Islet of Langerhans (tissue), 1 donor: ENCODE data around the gene HSBP1.

Experiments
- FAIRE-seq: peaks from one replicate; lab custom pipeline; 2011; peaks lifted over from hg19 to GRCh38; lab: Jason Lieb, UNC

The HSBP1 gene

DNA sequence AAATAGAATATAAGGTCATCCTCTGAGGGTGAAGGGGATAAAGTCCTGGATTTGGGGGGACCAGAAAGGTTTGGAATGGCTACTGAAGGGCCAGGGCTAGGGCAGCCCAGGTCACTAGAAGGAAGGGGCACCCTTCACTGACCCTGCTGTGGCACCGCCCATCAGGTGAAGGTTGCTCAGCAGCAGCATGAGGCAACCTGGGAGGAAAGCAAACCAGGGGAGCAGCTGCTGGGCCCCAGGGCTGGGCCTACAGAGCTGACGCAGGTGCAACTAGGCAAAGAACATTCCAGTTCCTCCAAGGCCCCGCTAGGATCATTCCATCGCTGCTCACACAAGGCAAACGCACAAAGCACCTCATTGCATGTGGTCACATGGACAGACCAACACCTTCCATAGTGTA, 3.4 kb upstream of the HSBP1 start:
- no peak for FAIRE-seq

GRCh38 chr16:83806036-83806435, 1.7 kb upstream of the HSBP1 start:
- no peak for FAIRE-seq

DNA sequence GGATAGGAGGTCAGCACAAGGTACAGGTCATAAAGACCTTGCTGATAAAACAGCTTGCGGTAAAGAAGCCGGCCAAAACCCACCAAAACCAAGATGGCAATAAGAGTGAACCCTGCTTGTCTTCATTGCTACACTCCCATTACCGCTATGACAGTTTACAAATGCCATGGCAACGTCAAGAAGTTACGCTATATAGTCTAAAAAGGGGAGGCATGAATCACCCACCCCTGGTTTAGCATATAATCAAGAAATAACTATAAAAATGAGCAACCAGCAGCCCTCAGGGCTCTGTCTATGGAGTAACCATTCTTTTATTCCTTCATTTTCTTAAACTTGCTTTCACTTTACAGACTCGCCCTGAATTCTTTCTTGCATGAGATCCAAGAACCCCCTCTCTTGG, 1.0 kb upstream of the HSBP1 start:
- FAIRE-seq, result no peak

DNA sequence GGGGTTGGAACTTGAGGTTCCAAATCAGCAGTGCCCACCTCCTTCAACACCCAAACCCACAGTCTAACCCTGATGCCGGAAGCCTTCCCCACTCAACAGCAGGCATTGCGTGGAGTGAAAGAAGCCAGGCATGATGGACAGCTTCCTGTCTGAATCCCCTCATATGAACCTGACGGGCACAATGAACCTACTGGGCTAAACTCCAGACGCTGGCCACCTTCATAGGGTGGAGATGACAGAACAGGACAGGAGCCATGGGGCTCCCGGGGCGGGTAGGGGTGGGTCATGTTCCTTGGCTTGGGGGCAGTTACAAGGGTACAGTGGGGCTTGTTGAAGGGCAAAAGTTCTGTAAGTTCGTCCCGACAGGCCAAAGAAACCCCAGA, 460 bp upstream of the HSBP1 start:
- FAIRE-seq, result no peak

DNA sequence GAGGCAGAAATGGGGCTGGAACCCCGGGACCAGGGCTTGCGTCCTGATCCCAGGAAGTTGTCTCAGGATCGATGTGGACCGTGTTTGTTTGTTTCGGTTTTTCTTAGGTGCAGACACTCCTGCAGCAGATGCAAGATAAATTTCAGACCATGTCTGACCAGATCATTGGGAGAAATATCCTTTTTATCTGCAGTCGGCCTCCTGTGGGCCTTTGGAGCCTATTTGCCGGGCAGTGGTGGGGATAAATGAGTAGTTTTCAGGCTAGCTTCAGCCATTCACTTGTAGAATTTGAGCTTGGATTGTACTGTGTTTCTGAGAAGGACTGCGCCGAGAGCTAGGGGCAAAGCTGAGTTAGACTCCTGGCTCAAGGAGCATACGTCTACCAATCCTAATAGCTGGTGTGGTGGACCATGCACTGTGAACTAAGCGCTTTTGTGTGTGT, 816 bp downstream of the HSBP1 start:
- FAIRE-seq, result no peak

DNA sequence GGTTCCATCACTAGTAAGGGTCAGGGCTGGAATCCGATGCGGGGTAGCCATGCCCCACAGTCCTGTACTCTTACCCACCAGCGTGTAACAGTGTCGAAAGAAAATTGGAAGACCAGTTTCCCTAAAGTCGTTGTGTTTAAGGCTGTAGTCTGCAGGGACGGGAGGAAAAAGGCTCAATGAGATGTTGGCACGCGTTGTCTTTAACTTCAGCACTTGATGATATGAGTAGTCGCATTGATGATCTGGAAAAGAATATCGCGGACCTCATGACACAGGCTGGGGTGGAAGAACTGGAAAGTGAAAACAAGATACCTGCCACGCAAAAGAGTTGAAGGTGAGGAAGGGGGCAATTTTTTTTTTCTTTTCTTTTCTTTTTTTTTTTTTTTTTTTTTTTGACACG, 1.3 kb downstream of the HSBP1 start:
- FAIRE-seq, result no peak

- no peak for FAIRE-seq
Observed at GRCh38 chr16:83810901-83811300, 3.1 kb downstream of the HSBP1 start.

DNA sequence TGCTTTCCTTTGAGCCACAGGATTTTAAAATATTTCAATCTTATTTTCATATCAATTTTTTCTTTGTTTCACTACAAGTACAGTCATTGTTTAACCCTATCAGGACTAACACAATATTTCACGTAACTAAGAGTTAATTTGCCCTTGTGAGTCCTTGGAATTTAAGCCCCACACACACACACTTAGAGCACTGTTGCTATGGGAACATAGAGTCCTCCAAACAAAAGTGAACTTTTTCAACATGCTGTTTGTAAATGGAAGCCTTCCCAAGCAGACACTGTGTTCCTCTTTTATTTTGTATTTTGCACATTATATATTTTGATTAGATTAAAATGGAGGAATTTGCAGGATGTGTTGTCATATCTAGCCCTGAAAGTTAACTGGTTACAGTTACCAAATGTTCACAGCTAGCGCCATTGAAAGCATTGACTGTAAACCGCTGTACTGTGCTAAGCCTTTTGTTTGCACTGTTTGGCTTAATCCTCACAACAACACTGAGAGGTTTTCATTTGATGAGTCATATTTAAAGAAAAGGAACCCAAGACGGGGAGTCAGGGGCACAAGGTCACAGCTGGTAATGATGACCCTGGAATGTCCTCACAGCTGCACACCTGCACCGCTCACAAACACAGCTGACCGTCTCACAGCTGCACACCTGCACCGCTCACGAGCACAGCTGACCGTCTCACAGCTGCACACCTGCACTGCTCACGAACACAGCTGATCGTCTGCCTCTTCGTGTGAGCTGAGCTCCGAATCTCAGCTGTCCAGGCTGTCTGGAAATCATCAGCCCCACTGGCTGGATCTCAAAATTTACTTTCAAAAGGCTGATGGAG, 6.3 kb downstream of the HSBP1 start:
- no peak for FAIRE-seq

- no peak for FAIRE-seq
Observed at GRCh38 chr16:83814659-83814985, 6.8 kb downstream of the HSBP1 start.

GRCh38 chr16:83817022-83817421, 9.2 kb downstream of the HSBP1 start:
- FAIRE-seq, result no peak

GRCh38 chr16:83818276-83818675, 10.5 kb downstream of the HSBP1 start:
- no peak for FAIRE-seq

- FAIRE-seq, result no peak
Observed at GRCh38 chr16:83819361-83819760, 11.6 kb downstream of the HSBP1 start.

- peak; percentile 69 for FAIRE-seq
Observed at GRCh38 chr16:83826146-83826913, 18.6 kb downstream of the HSBP1 start.

DNA sequence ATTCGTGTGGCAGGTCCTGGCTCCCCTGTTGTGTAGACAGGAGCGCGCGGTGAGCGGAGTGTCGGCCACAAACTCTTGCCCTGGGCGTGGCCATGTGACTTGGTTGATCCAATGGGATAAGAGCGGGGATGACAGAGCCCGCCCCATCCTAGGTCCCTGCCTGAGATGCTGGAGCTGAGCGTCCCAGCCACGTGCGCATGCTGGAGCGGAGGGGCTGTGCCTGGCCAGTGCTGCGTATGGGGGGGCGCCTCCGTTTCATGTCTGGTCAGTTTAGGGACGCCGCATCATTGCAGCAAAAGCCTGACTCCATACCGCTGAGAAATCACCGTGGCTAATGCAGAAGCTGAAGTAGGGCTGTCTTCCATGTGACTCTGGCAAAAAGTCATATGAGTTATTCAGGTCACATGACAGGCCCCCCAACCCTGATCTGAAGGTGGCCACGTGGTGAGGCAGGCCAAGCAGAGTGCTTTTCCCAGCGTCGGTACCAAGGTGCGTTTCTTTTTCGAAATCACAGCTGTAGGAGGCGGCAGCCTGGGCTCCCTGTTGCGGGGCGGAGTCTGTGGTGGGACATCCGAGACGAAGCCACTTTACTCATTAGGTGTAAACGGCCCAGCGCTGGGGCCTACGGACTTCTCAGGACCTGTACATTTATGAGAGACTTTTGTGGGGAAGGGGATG, 22.5 kb downstream of the HSBP1 start:
- FAIRE-seq, result no peak

DNA sequence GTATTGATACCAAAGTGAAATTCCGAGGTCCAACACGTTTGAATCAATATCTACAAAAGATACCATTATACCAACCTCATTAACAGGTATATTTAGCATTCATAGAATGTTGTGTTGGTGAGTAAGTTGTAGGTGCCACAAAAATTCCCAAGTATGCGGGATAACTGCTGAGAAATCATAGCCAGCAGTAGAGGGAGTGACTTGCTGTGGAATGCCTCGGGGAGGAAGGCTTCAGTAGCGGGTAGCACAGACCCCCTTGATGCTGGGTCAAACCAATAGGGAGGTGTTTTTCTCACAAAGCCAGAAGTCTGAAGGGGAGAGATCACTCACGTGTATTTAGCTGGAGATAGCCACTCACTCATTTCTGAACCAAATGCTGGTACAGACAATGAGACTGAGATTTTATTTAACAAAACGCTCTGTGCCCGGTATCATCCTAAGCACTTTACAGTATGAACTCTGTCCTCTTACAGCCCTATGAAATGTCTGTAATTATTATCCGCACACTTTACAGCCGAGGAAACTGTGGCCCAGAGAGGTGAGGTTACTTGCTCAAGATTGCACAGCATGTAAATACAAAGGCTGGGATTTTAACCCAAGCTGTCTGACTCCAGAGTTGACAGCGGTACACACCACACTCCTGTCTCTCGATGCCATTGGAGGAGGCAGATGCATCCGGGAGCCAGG, 23.1 kb downstream of the HSBP1 start:
- FAIRE-seq, result no peak

DNA sequence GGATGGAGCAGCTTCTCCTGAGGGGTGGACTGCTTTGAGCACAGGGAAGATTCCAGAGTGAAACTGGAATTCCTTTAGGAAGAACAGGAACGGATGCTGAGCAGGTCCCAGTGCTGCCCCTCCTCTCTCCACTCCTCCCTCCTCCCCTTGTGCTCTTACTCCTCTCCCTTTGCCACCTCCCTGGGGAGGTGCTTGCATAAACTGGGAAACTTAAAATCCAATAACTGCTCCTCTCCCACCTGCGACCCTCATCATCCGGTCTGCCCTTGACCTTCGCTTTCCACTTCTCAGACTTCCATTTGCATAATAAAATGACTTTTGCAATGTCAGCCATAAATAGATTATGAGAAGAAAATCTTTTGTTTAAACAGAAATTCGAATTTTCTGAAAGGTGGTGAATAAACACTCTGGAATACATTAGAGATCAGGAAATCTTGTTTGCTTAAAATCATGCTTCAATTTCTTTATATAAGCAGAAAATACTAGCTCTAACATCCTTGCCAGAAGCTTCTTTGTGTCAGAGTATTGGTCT, 23.7 kb downstream of the HSBP1 start:
- FAIRE-seq, result no peak

GRCh38 chr16:83833921-83834320, 26.1 kb downstream of the HSBP1 start:
- FAIRE-seq, result no peak

DNA sequence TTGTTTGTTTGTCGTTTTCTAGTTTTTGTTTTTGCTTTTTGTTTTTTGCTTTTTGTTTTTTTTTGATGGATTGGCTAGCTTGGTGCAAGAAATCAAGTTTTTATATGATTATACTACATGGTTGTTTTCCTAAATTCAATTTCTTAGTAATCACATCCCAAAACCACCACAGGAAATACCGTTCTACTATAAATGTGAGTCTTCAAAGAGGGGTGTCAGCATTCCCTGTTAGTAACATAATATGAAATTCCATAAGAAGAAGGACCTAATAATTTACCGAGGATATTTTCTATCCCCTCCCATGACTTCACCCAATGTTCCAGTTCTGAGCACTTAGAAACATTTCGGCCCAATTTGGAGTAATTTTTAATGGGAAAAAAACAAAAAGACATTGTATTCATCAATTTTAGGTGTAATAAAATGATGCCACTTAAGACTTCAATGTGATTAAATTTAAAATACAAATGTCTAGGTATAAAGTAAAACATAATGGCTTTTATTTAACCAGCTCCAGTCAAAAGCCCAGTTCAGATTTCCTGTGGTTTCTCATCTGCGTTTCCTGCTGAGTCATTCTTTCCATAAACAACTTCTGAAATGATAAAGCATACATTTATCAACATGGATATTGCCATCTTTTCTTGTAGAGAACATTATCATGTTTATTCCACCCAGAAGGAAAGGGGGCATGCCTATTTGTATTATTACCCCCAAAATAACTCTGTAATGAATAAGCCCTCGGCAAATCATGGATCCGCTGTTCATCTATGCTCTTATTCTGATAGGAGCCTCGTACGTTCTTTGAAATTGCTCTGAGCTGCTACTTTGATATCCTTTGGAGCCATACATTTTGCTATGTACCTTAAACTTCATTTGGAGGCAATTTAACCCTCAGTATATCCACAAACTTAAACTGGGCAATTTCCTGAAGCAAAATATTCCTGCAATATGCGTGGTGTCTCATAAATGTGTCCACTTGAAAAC, 28.1 kb downstream of the HSBP1 start:
- peak; percentile 82 for FAIRE-seq

- no peak for FAIRE-seq
Observed at GRCh38 chr16:83837566-83837965, 29.8 kb downstream of the HSBP1 start.

DNA sequence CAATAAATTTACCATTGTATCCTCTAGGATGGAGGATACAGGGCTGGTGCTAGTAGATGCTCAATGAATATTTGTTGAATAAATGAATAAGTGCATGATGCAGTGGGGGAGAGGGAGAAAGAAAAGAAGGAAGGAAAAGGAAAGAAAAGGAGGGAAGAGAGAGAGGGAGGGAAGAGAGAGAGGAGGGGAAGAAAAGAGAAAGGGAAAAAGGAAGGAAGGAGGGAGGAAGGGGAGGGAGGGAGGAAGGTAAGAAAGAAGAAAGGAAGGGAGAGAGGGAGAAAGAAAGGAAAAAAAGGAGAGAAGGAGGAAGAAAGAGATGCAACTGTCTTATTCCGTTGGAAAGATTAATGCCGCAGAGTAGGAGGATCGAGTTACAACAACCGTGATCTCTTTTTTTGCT, 30.4 kb downstream of the HSBP1 start:
- no peak for FAIRE-seq

- no peak for FAIRE-seq
Observed at GRCh38 chr16:83839561-83839960, 31.8 kb downstream of the HSBP1 start.
